Measurements from ENCODE around the gene ABLIM2. TPM values are rescaled to one million over a fixed set of nuclear protein-coding genes. Genes with fewer than 3 reads are reported as not detected.
A peak's percentile ranks its signal among the peaks of the same experiment; 100 is the strongest.

ABLIM2 gene
- total and polyA plus RNA-seq, 2 of the 13 experiments (the other 11 are each of a cell fraction or from before 2014, with no cell fraction given): 0.20 to 0.37 TPM

DNA sequence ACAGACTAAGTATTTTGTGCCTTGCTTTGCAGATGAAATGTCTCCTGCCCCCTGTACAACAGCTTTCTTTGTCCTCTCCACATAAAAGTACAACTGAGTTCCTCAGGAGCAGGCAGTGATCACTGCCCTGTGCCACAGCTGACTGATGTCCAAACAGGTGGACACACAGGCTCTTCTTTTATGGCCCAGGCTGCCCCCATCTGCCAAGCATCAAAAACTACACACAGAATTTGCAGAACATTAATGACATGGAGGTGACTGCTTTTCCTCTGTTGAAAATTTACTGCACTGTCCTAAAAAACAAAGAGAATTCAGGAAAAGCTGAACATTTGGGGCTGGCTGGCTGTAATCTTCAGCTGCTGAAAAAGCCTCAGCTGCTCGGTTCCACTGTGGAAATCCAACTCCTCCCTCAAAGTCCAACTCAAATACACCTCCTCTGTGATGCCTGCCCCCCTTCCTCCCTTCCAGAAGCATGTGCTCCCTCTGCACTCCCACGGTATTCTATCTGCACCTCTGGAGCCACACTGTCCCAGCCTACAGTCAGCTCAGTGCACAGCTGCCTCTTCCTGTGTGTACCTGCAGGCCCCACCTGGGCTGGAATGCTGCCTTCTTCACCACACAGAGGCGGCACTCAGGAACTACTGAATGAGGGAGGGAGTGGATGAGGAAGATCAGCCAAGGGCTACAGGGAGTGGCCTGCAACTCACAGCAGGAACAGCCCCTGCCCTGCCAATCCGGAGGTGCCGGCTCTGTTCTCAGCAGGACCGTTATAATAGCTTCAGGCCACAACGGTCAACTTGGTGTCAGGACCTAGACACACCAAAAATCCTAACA, 229.3 kb downstream of the ABLIM2 start:
- no peaks in the 10 kb centered on the region for H4K20me1 ChIP-seq (ENCODE audit: insufficient read depth, low read length)
- DNase-seq (ENCODE audit: low spot score) (peak; percentile 56), ATAC-seq (peak; percentile 92), FAIRE-seq (no peak)
- peaks cover 9% of the 10 kb centered on the region for H3K9me3 ChIP-seq (ENCODE audit: low read length)
- ChIA-PET POLR2A (interaction anchor here (2.0 kb wide), 1 partner anchor 10 kb away, joined by 7 read pairs; the partner anchor contains the start of gene AFAP1), CTCF (ENCODE audit: low intra/inter-chr PET ratio, low total read pairs) (interaction anchor here (0.9 to 1.9 kb wide), 2 partner anchors 83 to 126 kb away, joined by 3 to 6 read pairs; no protein-coding TSS in a partner anchor)
- H3K9ac ChIP-seq (ENCODE audit: insufficient read depth, low read depth, low read length): no peak overlapping the region
- H3K4me3 ChIP-seq (replicated peaks in 1 of 3; ENCODE audit: insufficient read depth in 1 of 3, low read depth in 2 of 3, low read length in 3 of 3): no peak overlapping the region
- TF ChIP-seq, protein P1, sequence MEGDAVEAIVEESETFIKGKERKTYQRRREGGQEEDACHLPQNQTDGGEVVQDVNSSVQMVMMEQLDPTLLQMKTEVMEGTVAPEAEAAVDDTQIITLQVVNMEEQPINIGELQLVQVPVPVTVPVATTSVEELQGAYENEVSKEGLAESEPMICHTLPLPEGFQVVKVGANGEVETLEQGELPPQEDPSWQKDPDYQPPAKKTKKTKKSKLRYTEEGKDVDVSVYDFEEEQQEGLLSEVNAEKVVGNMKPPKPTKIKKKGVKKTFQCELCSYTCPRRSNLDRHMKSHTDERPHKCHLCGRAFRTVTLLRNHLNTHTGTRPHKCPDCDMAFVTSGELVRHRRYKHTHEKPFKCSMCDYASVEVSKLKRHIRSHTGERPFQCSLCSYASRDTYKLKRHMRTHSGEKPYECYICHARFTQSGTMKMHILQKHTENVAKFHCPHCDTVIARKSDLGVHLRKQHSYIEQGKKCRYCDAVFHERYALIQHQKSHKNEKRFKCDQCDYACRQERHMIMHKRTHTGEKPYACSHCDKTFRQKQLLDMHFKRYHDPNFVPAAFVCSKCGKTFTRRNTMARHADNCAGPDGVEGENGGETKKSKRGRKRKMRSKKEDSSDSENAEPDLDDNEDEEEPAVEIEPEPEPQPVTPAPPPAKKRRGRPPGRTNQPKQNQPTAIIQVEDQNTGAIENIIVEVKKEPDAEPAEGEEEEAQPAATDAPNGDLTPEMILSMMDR (CRISPR knock-in tag; IDR thresholded peaks at IDR 0.05): peak; percentile 75
- TF ChIP-seq BORCS8-MEF2B (CRISPR knock-in tag; IDR thresholded peaks at IDR 0.05): no peak
- TF ChIP-seq RBAK (CRISPR knock-in tag; IDR thresholded peaks at IDR 0.05): no peak
- TF ChIP-seq, protein P2, sequence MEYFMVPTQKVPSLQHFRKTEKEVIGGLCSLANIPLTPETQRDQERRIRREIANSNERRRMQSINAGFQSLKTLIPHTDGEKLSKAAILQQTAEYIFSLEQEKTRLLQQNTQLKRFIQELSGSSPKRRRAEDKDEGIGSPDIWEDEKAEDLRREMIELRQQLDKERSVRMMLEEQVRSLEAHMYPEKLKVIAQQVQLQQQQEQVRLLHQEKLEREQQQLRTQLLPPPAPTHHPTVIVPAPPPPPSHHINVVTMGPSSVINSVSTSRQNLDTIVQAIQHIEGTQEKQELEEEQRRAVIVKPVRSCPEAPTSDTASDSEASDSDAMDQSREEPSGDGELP (IDR thresholded peaks at IDR 0.05; ENCODE audit: borderline replicate concordance, low read depth): peak; percentile 91
- TF ChIP-seq, protein P3, sequence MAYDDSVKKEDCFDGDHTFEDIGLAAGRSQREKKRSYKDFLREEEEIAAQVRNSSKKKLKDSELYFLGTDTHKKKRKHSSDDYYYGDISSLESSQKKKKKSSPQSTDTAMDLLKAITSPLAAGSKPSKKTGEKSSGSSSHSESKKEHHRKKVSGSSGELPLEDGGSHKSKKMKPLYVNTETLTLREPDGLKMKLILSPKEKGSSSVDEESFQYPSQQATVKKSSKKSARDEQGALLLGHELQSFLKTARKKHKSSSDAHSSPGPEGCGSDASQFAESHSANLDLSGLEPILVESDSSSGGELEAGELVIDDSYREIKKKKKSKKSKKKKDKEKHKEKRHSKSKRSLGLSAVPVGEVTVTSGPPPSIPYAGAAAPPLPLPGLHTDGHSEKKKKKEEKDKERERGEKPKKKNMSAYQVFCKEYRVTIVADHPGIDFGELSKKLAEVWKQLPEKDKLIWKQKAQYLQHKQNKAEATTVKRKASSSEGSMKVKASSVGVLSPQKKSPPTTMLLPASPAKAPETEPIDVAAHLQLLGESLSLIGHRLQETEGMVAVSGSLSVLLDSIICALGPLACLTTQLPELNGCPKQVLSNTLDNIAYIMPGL (CRISPR knock-in tag; IDR thresholded peaks at IDR 0.05; ENCODE audit: borderline replicate concordance in 1 of 2, low read depth in 1 of 2): peak in 1 of 2 experiments; percentile 30; a peak in 1 of 4 replicates
- TF ChIP-seq, protein P4, sequence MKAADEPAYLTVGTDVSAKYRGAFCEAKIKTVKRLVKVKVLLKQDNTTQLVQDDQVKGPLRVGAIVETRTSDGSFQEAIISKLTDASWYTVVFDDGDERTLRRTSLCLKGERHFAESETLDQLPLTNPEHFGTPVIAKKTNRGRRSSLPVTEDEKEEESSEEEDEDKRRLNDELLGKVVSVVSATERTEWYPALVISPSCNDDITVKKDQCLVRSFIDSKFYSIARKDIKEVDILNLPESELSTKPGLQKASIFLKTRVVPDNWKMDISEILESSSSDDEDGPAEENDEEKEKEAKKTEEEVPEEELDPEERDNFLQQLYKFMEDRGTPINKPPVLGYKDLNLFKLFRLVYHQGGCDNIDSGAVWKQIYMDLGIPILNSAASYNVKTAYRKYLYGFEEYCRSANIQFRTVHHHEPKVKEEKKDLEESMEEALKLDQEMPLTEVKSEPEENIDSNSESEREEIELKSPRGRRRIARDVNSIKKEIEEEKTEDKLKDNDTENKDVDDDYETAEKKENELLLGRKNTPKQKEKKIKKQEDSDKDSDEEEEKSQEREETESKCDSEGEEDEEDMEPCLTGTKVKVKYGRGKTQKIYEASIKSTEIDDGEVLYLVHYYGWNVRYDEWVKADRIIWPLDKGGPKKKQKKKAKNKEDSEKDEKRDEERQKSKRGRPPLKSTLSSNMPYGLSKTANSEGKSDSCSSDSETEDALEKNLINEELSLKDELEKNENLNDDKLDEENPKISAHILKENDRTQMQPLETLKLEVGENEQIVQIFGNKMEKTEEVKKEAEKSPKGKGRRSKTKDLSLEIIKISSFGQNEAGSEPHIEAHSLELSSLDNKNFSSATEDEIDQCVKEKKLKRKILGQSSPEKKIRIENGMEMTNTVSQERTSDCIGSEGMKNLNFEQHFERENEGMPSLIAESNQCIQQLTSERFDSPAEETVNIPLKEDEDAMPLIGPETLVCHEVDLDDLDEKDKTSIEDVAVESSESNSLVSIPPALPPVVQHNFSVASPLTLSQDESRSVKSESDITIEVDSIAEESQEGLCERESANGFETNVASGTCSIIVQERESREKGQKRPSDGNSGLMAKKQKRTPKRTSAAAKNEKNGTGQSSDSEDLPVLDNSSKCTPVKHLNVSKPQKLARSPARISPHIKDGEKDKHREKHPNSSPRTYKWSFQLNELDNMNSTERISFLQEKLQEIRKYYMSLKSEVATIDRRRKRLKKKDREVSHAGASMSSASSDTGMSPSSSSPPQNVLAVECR (CRISPR knock-in tag; IDR thresholded peaks at IDR 0.05; ENCODE audit: borderline replicate concordance): peak; percentile 26; the same call in 1 of the 2 replicates
- TF ChIP-seq STAG1 (CRISPR knock-in tag; IDR thresholded peaks at IDR 0.05): peak; percentile 80
- peak; percentile 52; the same call in 1 of the 2 replicates for TF ChIP-seq RAD21 (CRISPR knock-in tag; IDR thresholded peaks at IDR 0.05)
- peak; percentile 85 for TF ChIP-seq ZNF263 (CRISPR knock-in tag; IDR thresholded peaks at IDR 0.05)
- TF ChIP-seq CHCHD3 (CRISPR knock-in tag; IDR thresholded peaks at IDR 0.05): no peak
- TF ChIP-seq SMC3 (IDR thresholded peaks at IDR 0.05; ENCODE audit: low read length): peak; percentile 62
- TF ChIP-seq LCORL (IDR thresholded peaks at IDR 0.05): no peak
- TF ChIP-seq LCORL (CRISPR knock-in tag; IDR thresholded peaks at IDR 0.05): 0 out of 2 replicates have a peak, but pooled peaks have one; percentile 15
- no TSS peak for BruUV-seq (replicated peaks)
- no peak overlapping the region for H2AFZ ChIP-seq (ENCODE audit: low read length)
- intact Hi-C loops (cut with micrococcal nuclease; ENCODE audit: unreplicated experiment): loop anchor here (1.0 to 5.0 kb wide), 4 partner anchors 53 to 125 kb away; no protein-coding TSS in a partner anchor
- H3K4me2 ChIP-seq (ENCODE audit: low read depth, low read length): no peak overlapping the region
- whole genome bisulfite sequencing (ENCODE audit: low lambda C conversion rate): 38% methylated on average over 3 of the region's 7 CpGs
- in situ Hi-C loops (cut with HindIII; ENCODE audit: extremely low pct_ligation_motif_present, low pct_unique_long_range_greater_than_20kb): no loop called here
- peaks cover 10% of the 10 kb centered on the region for H3K79me2 ChIP-seq (ENCODE audit: insufficient read depth, low read length)
- H3K36me3 ChIP-seq (replicated peaks in 1 of 2; ENCODE audit: control insufficient read depth in 1 of 2, insufficient read depth in 2 of 2, low read length in 2 of 2): no peaks in the 10 kb centered on the region; a peak in 1 of 5 replicates
- H3K4me1 ChIP-seq (ENCODE audit: insufficient read depth, low read length): peaks cover 28% of the 10 kb centered on the region
- H3K27ac ChIP-seq (ENCODE audit: extremely low read length, insufficient read depth, low read length): no peak overlapping the region
- no peaks in the 10 kb centered on the region for H3K27me3 ChIP-seq (ENCODE audit: control insufficient read depth in 1 of 2, insufficient read depth in 2 of 2, low read length in 2 of 2)

Data from HepG2 (cell line).